HFF-Myc (cell line): ENCODE measurements around the gene CAMLG.
A peak's percentile ranks its signal among the peaks of the same experiment; 100 is the strongest.
"Not testable (repeated sequence)": the region's sequence is repeated elsewhere in the genome, so short reads cannot be mapped to it uniquely, and the experiment has no call there.

Source experiments
- DNase-seq: peaks from one replicate; pipeline ENCODE4 v3.0.0-alpha.2; 2011; ENCODE audit warnings: low read depth; ENCODE audit errors: extremely low read depth
- H3K4me3 ChIP-seq: replicated peaks from 2 replicates; pipeline ENCODE4 v1.5.1; 2011; ENCODE audit warnings: low read depth, mild to moderate bottlenecking, control low read depth, low read length
- TF ChIP-seq, protein P1 (sequence below): IDR thresholded peaks from 2 replicates; pipeline ENCODE4 v1.5.1; 2012; ENCODE audit warnings: mild to moderate bottlenecking, low read depth, low read length, control low read depth; ENCODE audit errors: missing control alignments

The CAMLG gene

GRCh38 chr5:134738133-134738962, at the start of gene CAMLG:
CAMLG (plus strand) TSS chr5:134738548; CDS start chr5:134738621, 73 bp downstream.
- TF ChIP-seq, protein P1, sequence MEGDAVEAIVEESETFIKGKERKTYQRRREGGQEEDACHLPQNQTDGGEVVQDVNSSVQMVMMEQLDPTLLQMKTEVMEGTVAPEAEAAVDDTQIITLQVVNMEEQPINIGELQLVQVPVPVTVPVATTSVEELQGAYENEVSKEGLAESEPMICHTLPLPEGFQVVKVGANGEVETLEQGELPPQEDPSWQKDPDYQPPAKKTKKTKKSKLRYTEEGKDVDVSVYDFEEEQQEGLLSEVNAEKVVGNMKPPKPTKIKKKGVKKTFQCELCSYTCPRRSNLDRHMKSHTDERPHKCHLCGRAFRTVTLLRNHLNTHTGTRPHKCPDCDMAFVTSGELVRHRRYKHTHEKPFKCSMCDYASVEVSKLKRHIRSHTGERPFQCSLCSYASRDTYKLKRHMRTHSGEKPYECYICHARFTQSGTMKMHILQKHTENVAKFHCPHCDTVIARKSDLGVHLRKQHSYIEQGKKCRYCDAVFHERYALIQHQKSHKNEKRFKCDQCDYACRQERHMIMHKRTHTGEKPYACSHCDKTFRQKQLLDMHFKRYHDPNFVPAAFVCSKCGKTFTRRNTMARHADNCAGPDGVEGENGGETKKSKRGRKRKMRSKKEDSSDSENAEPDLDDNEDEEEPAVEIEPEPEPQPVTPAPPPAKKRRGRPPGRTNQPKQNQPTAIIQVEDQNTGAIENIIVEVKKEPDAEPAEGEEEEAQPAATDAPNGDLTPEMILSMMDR: peak; percentile 57
- peak within 1 kb of the TSS; percentile 71 for H3K4me3 ChIP-seq
- peak; percentile 91 for DNase-seq

DNA sequence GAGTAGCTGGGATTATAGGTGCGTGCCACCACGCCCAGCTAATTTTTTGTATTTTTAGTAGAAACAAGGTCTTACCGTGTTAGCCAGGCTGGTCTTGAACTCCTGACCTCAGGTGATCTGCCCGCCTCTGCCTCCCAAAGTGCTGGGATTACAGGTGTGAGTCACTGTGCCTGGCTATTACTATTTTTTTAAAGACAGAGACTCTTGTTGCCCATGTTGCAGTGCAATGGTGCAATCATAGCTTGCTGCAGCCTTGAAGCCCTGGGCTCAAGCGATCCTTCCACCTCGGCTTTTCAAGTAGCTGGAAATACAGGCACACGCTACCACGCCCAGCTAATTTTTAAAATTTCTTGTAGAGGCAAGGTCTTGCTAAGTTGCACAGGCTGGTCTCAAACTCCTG, 48.2 kb upstream of the CAMLG start:
- not testable (repeated sequence) for DNase-seq, H3K4me3 ChIP-seq

- no peak for DNase-seq
- H3K4me3 ChIP-seq: no peak overlapping the region
- TF ChIP-seq, protein P1: no peak
Observed at GRCh38 chr5:134692722-134693121, 45.6 kb upstream of the CAMLG start.

- TF ChIP-seq, protein P1: no peak
- DNase-seq: no peak
- H3K4me3 ChIP-seq: no peak overlapping the region
Observed at GRCh38 chr5:134708301-134708700, 30.0 kb upstream of the CAMLG start.

DNA sequence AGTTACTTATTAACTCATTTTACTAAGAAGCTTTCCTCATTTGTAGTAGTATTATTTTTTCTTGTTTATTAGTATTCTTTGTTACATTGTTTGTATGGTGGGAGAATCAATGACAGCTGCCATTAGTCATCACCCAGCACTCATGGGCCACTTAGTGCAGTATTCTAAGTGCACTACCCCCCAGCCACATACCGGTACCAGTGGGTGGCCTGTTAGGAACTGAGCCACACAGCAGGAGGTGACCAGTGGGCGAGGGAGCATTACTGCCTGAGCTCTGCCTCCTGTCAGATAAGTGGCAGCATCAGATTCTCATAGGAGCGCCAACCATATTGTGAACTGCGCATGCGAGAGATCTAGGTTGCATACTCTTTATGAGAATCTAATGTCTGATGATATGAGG, 24.2 kb upstream of the CAMLG start:
- TF ChIP-seq, protein P1: no peak

GRCh38 chr5:134714541-134714940, 23.8 kb upstream of the CAMLG start:
- TF ChIP-seq, protein P1: no peak
- DNase-seq: no peak
- no peak overlapping the region for H3K4me3 ChIP-seq

More for the DNA sequence above, 24.2 kb upstream of the CAMLG start:
- H3K4me3 ChIP-seq: no peak overlapping the region
- DNase-seq: no peak

DNA sequence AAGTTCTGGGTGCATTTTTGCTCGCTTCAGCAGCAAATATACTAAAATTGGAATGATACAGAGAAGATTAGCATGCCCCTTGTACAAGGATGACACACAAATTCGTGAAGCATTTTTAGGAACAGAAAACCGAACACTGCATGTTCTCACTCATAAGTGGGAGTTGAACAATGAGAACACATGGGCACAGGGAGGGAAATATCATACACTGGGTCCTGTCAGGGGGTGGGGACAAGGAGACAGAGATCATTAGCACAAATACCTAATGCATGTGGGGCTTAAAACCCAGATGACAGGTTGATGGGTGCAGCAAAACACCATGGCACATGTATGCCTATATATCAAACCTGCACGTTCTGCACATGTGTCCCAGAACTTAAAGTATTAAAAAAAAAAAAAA, 22.9 kb upstream of the CAMLG start:
- H3K4me3 ChIP-seq, DNase-seq: not testable (repeated sequence)

DNA sequence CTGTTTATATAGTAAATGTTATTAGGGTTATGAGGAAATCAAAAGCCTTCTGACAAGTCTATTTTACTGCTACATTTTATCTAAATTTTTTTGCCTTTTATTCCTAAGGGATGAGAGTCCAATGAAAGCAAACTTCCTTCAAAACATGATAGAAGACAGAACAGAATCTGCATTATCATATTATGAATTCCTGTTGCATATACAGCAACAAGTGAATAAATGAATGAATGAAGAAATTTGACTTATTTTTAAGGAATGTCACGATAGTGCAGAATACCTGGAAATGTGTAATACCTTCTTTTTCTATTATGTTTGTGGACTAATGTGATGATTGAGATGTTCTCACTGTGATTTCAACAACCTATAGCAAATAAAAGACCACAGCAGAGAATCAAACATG, 13.5 kb upstream of the CAMLG start:
- H3K4me3 ChIP-seq: no peak overlapping the region
- DNase-seq: no peak
- TF ChIP-seq, protein P1: no peak
